HEK293 (cell line): ENCODE results near the gene TARS3.

Experiments used
- CTCF ChIA-PET: fragments of 350-600 bp; formaldehyde crosslinking; extraction: SDS; loops from one replicate; lab custom pipeline; 2021; ENCODE audit warnings: antibody characterized with exemption; lab: Yijun Ruan, JAX
- POLR2A ChIA-PET: fragments of 300-600 bp; formaldehyde crosslinking; extraction: SDS; loops from one replicate; lab custom pipeline; 2020; ENCODE audit warnings: antibody characterized with exemption, inconsistent platforms; lab: Yijun Ruan, JAX
- H3K27ac ChIP-seq: fragments of 200-500 bp; sonication (Bioruptor generic); 2 replicates; pipeline ENCODE4 v1.5.1; 2014; ENCODE audit warnings: low read depth, low read length, control low read depth, inconsistent platforms; ENCODE audit errors: extremely low read depth
- H3K36me3 ChIP-seq, 2 experiments: fragments of 200-500 bp in 1 of 2; sonication (Bioruptor generic) in 1 of 2; 1 replicate in 1 of 2; 2 replicates in 1 of 2; pipeline ENCODE4 v1.5.1; 2014 to 2017; ENCODE audit warnings: inconsistent platforms in 2 of 2, low read length in 2 of 2; ENCODE audit not compliant: control insufficient read depth in 2 of 2, insufficient read depth in 1 of 2
- H3K4me1 ChIP-seq: fragments of 200-500 bp; sonication (Bioruptor generic); 2 replicates; pipeline ENCODE4 v1.5.1; 2014; ENCODE audit warnings: mild to moderate bottlenecking, low read length, inconsistent platforms; ENCODE audit not compliant: control insufficient read depth, insufficient read depth
- H3K4me3 ChIP-seq: 2 replicates; pipeline ENCODE4 v1.5.1; 2011; ENCODE audit warnings: low read depth, mild to moderate bottlenecking, control low read depth, low read length, moderate library complexity
- H3K9me3 ChIP-seq: fragments of 200-500 bp; sonication (Bioruptor generic); 2 replicates; pipeline ENCODE4 v1.5.1; 2014; ENCODE audit warnings: low read depth, low read length, inconsistent platforms; ENCODE audit not compliant: control insufficient read depth, insufficient read depth
- GLIS1 ChIP-seq: fragments of 450-650 bp; formaldehyde crosslinking; IDR thresholded peaks from 2 replicates; pipeline ENCODE4 v1.5.1; 2016; ENCODE audit warnings: missing biosample characterization, missing genetic modification characterization
- KLF9 ChIP-seq: fragments of 450-650 bp; formaldehyde crosslinking; IDR thresholded peaks from 2 replicates; pipeline ENCODE4 v1.5.1; 2016; ENCODE audit warnings: missing biosample characterization, missing genetic modification characterization, low read depth
- SP3 ChIP-seq: fragments of 450-650 bp; formaldehyde crosslinking; IDR thresholded peaks from 2 replicates; pipeline ENCODE4 v1.5.1; 2016; ENCODE audit warnings: missing biosample characterization, missing genetic modification characterization
- ZBTB26 ChIP-seq: fragments of 450-650 bp; formaldehyde crosslinking; optimal IDR thresholded peaks from 2 replicates; pipeline ENCODE3; 2016; ENCODE audit warnings: missing biosample characterization, mild to moderate bottlenecking, missing genetic modification characterization
- ZBTB44 ChIP-seq: fragments of 450-650 bp; IDR thresholded peaks from 2 replicates; pipeline ENCODE4 v1.5.1; 2018; ENCODE audit warnings: missing biosample characterization, mild to moderate bottlenecking, missing genetic modification characterization
- ZNF121 ChIP-seq: fragments of 450-650 bp; formaldehyde crosslinking; IDR thresholded peaks from 2 replicates; pipeline ENCODE4 v1.5.1; 2016; ENCODE audit warnings: missing biosample characterization, missing genetic modification characterization
- ZNF138 ChIP-seq: fragments of 450-650 bp; formaldehyde crosslinking; IDR thresholded peaks from 2 replicates; pipeline ENCODE4 v1.5.1; 2016; ENCODE audit warnings: missing biosample characterization, missing genetic modification characterization, borderline replicate concordance
- ZNF18 ChIP-seq: fragments of 450-650 bp; formaldehyde crosslinking; IDR thresholded peaks from 2 replicates; pipeline ENCODE4 v1.5.1; 2016; ENCODE audit warnings: missing biosample characterization, missing genetic modification characterization
- ZNF302 ChIP-seq: fragments of 450-650 bp; formaldehyde crosslinking; IDR thresholded peaks from 2 replicates; pipeline ENCODE4 v1.5.1; 2016; ENCODE audit warnings: missing biosample characterization, missing genetic modification characterization, low read depth
- ZNF391 ChIP-seq: fragments of 450-650 bp; formaldehyde crosslinking; IDR thresholded peaks from 2 replicates; pipeline ENCODE4 v1.5.1; 2016; ENCODE audit warnings: low read depth, missing biosample characterization, missing genetic modification characterization, borderline replicate concordance
- ZNF518A ChIP-seq: fragments of 450-650 bp; formaldehyde crosslinking; conservative IDR thresholded peaks from 2 replicates; pipeline ENCODE4 v1.5.1; 2016; ENCODE audit warnings: low read depth, missing biosample characterization, missing genetic modification characterization
- ZNF521 ChIP-seq: fragments of 450-650 bp; formaldehyde crosslinking; IDR thresholded peaks from 2 replicates; pipeline ENCODE4 v1.5.1; 2017; ENCODE audit warnings: missing biosample characterization, mild to moderate bottlenecking, missing genetic modification characterization
- ZNF645 ChIP-seq: fragments of 450-650 bp; formaldehyde crosslinking; IDR thresholded peaks from 2 replicates; pipeline ENCODE4; 2016; ENCODE audit warnings: missing biosample characterization, missing genetic modification characterization
- ZNF664 ChIP-seq: fragments of 450-650 bp; formaldehyde crosslinking; IDR thresholded peaks from 2 replicates; pipeline ENCODE4 v1.5.1; 2016; ENCODE audit warnings: missing biosample characterization, missing genetic modification characterization
- TF ChIP-seq, protein P1 (sequence below): fragments of 450-650 bp; formaldehyde crosslinking; IDR thresholded peaks from 2 replicates; pipeline ENCODE4 v1.5.1; 2016; ENCODE audit warnings: missing biosample characterization, missing genetic modification characterization

TARS3 gene

GRCh38 chr15:101731746-101732145 lies 7.5 kb upstream of the TARS3 start:
- no peak for TF ChIP-seq ZNF302
- no peak for TF ChIP-seq ZNF645 (tag by site-specific recombination)
- Histone ChIP-seq H3K9me3 (no peaks in the 10 kb centered on the region), H3K36me3 (no peaks in the 10 kb centered on the region), H3K4me3 (no peak overlapping the region), H3K27ac (no peak overlapping the region), H3K4me1 (no peaks in the 10 kb centered on the region)
- POLR2A ChIA-PET, result no interaction called here
- CTCF ChIA-PET, result interaction anchor here (0.6 to 1.4 kb wide), 3 partner anchors 9 to 1095 kb away, joined by 3 to 6 read pairs (median 3); no protein-coding TSS in a partner anchor

DNA sequence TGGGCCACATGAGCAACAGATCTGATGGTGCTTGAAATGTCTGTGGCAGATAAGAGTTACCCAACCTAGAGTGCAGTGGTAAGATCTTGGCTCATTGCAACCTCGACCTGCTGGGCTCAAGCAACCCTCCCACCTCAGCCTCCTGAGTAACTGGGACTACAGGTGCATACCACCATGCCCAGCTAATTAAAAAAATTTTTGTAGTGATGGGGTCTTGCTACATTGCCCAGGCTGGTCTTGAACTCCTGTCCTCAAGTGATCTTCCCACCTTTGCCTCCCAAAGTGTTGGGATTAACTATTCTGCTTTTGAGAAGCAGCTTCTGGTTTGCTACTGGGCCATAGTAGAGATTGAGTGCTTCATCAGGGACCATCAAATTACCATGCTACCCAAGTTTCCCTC lies 2.9 kb upstream of the TARS3 start:
- TF ChIP-seq ZNF121 (tag by site-specific recombination) (peak; percentile 79; the same call in 1 of the 2 replicates), ZNF518A (tag by site-specific recombination) (no peak), ZNF521 (tag by site-specific recombination) (no peak)
- H3K4me1 ChIP-seq, result peaks cover 6% of the 10 kb centered on the region
- peaks cover 1 to 7% of the 10 kb centered on the region in 2 experiments for H3K36me3 ChIP-seq
- no peak overlapping the region for H3K27ac ChIP-seq
- ChIA-PET CTCF (no interaction called here), POLR2A (no interaction called here)
- H3K4me3 ChIP-seq, result no peak overlapping the region
- H3K9me3 ChIP-seq, result no peaks in the 10 kb centered on the region

GRCh38 chr15:101725073-101725472 lies 800 bp upstream of the TARS3 start:
- CTCF ChIA-PET, result interaction anchor here (0.6 kb wide), 1 partner anchor 93 kb away, joined by 4 read pairs; no protein-coding TSS in a partner anchor
- POLR2A ChIA-PET, result interaction anchor here (2.5 kb wide), 1 partner anchor 14 kb away, joined by 10 read pairs; no protein-coding TSS in a partner anchor
- Histone ChIP-seq H3K27ac (no peak overlapping the region), H3K36me3 (peaks cover 22 to 28% of the 10 kb centered on the region in 2 experiments), H3K9me3 (no peaks in the 10 kb centered on the region), H3K4me1 (peaks cover 6% of the 10 kb centered on the region), H3K4me3 (no peak overlapping the region)
- TF ChIP-seq ZNF664 (tag by site-specific recombination) (0 out of 2 replicates have a peak, but pooled peaks have one; percentile 28), GLIS1 (tag by site-specific recombination) (no peak), ZNF391 (no peak), ZBTB44 (no peak)

- CTCF ChIA-PET, result interaction anchor here (0.6 to 1.6 kb wide), 3 partner anchors 11 to 718 kb away, joined by 4 to 5 read pairs (median 4); no protein-coding TSS in a partner anchor
- peaks cover 27 to 32% of the 10 kb centered on the region in 2 experiments for H3K36me3 ChIP-seq
- POLR2A ChIA-PET, result interaction anchor here (0.5 to 2.5 kb wide), 6 partner anchors 10 to 957 kb away, joined by 3 to 13 read pairs (median 4); no protein-coding TSS in a partner anchor
- no peaks in the 10 kb centered on the region for H3K9me3 ChIP-seq
- H3K4me1 ChIP-seq, result peaks cover 6% of the 10 kb centered on the region
- no peak overlapping the region for H3K27ac ChIP-seq
- H3K4me3 ChIP-seq, result no peak overlapping the region
- TF ChIP-seq, protein P1, sequence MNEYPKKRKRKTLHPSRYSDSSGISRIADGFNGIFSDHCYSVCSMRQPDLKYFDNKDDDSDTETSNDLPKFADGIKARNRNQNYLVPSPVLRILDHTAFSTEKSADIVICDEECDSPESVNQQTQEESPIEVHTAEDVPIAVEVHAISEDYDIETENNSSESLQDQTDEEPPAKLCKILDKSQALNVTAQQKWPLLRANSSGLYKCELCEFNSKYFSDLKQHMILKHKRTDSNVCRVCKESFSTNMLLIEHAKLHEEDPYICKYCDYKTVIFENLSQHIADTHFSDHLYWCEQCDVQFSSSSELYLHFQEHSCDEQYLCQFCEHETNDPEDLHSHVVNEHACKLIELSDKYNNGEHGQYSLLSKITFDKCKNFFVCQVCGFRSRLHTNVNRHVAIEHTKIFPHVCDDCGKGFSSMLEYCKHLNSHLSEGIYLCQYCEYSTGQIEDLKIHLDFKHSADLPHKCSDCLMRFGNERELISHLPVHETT (tag by site-specific recombination), result no peak
- TF ChIP-seq ZBTB26 (tag by site-specific recombination), result no peak
- TF ChIP-seq SP3 (tag by site-specific recombination), result peak; percentile 34; the same call in 1 of the 2 replicates
- no peak for TF ChIP-seq KLF9 (tag by site-specific recombination)
- TF ChIP-seq ZNF18 (tag by site-specific recombination), result no peak
- no peak for TF ChIP-seq ZNF138 (tag by site-specific recombination)
Observed at GRCh38 chr15:101724675-101725005, 367 bp upstream of the TARS3 start.
